GM21367 (cell line): ENCODE results near the gene BAIAP2L2.

ENCODE experiments used
- ATAC-seq: cut with Tn5 transposase; IDR thresholded peaks from one replicate; pipeline ENCODE4 v1.9.1; 2021; ENCODE audit not compliant: unreplicated experiment

The BAIAP2L2 gene

GRCh38 chr22:38069372-38070249 is 40.9 kb downstream of the BAIAP2L2 start:
- no peak for ATAC-seq

- no peak for ATAC-seq
Measured at GRCh38 chr22:38068641-38069371, 41.7 kb downstream of the BAIAP2L2 start.

DNA sequence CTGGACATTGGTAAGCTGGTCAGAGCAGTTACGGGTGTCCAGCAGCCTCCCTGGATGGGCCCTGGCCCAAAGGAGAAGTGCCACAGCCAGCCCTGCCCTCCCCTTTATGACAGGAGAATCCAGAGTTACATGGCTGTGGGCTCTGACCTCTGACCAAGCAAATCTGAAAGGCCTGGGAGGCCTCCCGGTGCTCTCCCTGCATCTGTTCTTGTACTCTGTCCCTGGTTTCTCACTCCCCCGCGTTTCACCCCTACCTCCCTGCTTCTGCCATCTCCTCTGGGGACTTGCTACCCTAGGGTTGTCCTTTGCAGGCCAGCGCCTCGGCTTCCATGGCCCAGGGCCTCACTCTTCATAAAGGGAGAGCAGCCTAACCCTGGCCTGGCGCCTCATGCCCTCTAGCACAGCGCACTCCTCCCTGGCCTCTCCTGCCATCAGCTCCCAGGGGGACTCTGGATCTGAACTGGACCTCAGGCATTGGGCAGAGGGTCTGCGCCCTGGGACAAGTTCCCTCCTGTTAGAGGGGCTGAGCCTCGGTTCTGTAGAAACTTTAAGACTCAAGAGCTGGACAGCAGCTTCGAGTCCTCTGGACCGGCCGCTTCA is 42.6 kb downstream of the BAIAP2L2 start:
- ATAC-seq, result no peak

DNA sequence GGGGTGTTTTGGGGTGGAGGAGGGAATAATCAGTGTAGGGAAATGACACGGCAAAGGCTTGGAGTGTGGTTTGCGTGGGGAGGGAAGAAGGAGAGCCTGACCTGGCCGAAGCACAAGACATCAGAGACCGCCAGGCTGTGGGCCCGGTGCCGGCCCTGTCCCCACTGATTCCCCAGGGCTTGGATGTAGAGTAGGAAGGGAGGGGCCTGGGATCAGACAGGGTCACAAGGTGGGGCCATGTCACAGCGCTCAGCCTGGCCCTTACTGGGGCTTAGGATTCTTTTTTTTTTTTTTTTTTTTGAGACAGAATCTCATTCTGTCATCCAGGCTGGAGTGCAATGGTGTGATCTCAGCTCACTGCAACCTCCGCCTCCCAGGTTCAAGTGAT is 43.5 kb downstream of the BAIAP2L2 start:
- ATAC-seq, result no peak

DNA sequence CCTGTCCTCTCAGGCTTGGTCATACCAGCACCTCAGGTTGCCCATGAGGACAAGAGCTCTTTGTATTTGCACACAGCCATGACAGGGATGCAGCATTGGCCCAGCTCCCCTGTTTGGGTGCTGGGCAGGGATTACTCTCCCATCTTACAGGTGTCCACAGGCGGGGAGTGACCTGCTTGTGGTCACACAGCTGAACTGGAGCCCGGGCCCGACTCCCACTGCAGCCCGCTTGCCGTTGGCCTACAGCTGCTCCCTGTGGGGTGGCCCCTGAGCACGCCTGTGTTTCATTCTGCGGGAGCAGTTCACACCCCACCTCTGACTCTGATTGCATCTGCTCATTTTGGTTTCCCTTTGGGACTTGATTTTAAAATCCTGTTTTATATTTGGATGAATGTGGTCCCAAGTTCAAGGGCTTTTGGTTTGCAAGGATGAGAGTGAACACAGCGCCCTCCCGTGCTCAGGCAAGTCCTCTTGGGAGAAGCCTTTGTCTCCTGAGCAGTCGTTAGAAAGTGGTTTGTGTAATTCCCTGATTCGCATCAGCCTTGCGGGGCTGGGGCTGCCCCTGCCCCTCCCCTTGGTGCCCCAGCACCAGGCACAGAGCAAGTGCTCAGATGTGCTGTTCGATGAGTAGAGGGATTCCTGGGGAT is 44.0 kb downstream of the BAIAP2L2 start:
- no peak for ATAC-seq

DNA sequence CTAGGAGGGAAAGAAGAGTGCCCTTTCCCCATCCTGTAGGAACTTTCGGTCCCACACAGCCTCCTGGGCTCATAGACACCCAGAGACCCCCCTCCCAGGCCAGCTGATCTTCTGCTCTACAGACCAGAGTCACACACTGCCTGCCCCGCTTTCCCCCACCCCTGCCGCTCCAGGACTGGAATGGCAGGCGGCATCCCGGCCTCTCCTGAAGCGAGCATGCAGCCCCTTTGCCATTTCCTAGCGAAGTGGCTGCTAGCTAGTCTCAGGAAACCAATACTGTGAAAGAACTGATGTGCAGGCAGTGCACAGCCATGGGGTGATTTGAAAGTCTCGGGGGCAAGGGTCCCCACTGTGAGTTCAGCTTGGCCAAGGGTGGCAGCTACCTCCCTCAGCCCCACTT is 44.9 kb downstream of the BAIAP2L2 start:
- no peak for ATAC-seq

DNA sequence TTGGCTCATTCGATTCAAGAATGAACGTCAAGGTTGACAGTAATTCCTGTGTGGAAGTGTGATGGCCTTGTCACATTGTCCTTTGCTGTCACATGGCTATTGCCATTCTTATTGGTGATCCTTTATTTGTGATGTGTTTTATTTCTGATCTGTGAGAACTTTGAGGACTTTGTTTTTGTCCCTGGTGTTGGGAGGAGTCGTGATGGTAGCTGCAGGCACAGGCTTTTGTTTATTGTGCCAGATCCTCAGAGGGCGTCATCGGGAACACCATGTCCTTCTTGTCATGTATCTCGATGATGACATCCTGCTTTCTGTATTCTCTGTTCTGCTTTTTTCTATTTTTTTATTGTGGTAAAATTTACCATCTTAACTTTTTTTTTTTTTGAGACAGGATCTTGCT is 47.7 kb downstream of the BAIAP2L2 start:
- ATAC-seq, result no peak

DNA sequence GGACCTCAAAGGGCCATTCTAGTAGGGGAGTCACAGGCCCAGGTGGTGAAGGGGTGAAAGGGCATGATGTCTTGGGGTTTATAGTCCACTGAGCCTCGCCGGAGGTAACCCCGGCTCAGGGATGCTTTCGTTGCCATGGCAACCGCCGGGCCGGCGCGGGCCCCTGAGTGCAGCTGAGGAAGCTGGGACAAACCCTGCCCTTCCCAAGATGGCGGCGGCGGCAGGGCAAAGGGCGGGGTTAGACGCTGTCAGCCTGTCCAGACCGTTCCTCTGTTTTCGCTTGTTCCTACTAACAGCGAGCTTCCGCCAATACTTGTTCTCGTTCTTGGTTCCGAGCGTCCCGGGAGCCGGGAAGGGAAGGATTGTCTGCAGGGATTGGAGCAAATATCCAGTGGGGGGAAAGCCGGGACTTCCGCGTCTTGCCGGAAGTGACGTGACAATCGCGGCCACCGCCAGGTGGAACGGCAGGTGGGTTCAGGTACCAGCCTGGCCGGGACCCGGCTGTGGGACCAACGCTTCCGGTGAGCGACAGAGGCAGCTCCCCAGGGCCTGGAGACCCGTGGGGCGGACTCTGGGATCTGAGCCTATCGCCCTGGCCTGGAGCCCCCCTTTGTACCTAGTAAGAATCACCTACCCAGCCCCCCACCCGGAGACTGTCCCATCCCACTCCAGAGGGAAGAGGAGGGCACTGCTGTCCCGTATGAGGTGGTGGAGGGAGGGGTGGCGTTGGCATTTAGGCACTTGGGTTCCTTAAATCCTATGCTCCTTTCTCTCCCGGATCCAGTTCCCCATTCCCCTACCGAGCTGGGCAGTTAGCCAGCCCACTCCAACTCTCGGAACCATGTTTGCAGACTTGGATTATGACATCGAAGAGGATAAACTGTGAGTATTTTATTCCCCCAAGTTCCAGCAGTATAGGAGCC is 53.3 kb downstream of the BAIAP2L2 start, which contains the start of gene PICK1:
PICK1 (plus strand) TSS at position 436 of the 923 bp plus-strand sequence; CDS start at position 842, 406 bp downstream.
- ATAC-seq, result no peak

- no peak for ATAC-seq
Measured at GRCh38 chr22:38051900-38052862, 58.3 kb downstream of the BAIAP2L2 start.

- ATAC-seq, result no peak
Measured at GRCh38 chr22:38051261-38051660, 59.2 kb downstream of the BAIAP2L2 start.

- ATAC-seq, result no peak
Measured at GRCh38 chr22:38050720-38051119, 59.8 kb downstream of the BAIAP2L2 start.

DNA sequence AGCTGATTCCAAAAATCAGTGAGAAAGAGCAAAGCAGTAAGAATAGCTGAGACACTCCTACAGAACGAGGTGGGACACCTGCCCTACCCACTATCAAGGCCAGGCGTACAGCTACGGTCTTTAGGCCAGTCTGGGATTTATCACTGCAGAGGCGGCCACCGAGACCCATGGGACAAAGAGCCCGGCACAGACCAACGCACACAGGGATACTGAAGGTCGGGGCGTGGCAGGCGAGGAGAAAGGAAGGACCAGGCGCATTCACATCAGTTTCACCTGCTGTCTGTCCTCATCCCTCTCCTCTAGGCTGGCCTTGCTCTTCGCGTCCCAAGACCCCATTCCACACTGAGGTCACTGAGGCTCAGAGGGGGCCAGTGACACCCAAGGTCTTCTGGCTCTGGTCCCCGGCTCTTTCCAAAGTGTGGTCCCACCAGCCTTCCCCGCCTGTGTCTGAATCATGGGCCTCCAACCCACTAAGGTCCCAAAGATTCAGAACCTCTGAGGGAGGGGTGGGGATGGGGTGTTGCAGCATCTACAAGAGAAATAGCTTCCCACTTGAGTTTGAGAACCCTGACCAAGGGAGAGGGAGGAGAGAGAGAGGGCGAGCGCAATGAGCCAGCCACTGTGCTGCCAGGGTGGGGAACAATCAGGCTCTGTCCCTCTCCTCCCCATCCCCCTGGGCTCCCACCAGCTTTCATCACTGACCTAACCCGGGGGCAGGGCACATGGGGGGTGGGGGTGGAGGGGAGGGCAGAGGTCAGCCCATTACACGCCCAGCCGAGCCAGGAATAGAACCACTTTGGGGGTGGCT is 60.5 kb downstream of the BAIAP2L2 start:
- no peak for ATAC-seq

DNA sequence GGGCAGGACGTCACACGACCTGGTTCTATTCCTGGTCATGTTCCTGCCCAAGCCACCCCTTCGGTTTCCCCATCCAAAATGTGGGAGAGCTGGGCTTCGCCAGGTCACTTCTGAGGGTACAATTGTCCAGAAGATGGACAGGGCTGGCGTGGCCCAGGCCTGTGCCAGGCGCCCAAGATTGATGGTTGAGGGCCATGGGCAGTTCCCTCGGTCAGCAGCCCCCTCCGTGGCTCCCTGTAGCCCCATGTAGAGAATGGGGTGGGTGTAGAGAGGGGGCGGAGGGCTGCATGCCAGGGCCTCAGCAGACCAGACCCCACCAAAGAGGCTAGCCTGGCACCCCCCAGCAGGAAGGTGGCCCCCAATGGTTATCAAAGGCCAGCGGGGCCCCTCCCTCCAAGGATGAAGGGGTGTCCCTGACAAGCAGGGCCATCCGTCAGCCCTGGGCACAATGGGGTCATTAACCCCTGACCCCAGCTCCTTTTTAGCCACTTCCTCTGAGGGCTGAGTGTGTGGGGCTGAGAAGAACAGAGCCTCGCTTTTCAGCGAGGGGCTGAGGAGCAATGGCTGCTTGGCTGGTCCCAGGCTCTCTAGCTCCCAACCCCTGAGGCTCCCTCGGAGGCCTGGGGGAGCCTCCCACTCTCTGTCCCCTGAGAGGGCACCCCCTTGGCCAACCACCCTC is 64.3 kb downstream of the BAIAP2L2 start:
- no peak for ATAC-seq

DNA sequence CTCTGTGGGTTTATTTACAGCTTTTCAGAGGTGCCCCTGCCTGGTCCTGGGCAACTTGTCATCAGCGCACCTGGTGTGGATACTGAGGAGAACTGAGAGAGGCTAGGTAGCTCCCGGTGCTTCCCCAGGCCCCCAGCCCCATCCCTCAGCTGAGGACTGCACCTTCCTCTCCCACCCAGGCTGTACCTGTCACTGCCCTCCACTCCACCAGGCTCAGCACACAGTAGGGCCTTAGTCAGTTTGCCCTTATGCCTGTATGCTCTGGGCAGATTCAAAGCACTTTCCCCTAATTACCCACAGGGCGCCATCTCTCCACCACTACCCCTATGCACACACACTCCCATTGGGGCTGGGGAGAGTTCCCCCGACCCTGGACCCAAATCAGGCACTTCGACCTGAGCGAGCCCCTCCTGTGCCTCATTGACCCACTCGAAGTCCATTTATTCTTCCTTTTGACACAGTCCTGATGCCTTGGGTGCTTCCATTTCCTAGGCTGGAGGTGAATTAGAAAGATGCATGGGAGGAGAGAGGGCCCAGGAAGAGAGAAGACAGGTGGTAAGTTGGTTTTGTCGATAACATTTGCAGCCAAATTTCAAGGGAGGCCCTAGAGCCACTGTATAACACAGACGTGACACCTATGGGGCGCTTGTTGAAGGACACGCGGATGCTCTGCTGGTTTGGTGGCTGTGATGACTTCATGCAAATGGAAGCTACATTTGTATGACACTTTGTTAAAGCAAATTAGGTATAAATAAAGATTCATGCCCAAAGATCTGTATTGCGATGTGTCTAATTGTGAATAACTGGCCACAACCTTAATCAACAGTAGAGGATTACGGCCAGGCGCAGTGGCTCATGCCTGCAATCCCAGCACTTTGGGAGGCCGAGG is 67.1 kb downstream of the BAIAP2L2 start:
- ATAC-seq, result no peak

GRCh38 chr22:38042488-38042790 is 68.0 kb downstream of the BAIAP2L2 start:
- no peak for ATAC-seq

DNA sequence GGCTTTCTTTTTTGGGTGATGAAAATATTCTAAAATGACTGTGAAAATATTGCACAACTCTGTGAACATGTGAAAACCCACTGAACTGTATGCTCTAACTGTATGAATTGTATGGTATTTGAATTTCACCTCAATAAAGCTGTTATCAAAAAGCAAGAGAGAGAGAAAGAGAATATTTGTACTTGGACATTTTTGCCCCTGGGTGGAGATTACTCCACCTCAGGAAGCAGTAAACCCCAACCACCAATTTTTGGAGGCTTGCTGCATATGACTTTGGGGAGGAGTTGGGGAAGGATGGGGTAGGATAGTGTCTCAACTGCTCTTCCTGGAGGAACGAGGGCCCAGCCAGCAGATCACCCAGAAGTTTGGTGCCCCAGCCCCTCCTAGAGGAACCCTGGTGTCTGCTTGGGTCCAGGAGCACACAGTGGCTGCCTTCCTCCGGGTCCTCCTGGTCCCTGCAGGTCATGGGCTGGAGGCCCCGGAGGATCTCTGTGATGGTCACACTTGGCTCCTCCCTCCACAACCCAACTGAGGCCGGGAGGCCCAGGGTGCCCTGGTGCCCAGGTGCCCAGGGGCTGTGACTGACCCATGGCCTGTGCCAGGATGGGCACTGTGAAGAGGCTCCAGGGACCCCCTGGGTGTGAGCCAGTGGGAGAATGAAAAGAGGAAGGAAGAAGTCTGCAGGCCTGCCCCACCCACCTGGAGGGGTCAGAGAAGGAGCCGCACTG is 68.6 kb downstream of the BAIAP2L2 start:
- no peak for ATAC-seq
